Peyer's patch (tissue), 4 donors: ENCODE measurements around the gene BPHL.

ENCODE experiments used
- CTCF ChIP-seq, 6 experiments: fragments of 450-650 bp in 4 of 6; fragments of 200-600 bp in 2 of 6; sonication (generic) in 1 of 6; IDR thresholded peaks; one replicate each; pipeline ENCODE4 v1.5.1; 2017 to 2019; ENCODE audit warnings: antibody characterized with exemption in 6 of 6, mild to moderate bottlenecking in 3 of 6, moderate library complexity in 1 of 6
- POLR2A ChIP-seq, 2 donors: fragments of 450-650 bp; IDR thresholded peaks; one replicate each; pipeline ENCODE4 v1.5.1; 2017; ENCODE audit warnings: antibody characterized with exemption in 2 of 2, mild to moderate bottlenecking in 2 of 2, moderate library complexity in 2 of 2

- TF ChIP-seq CTCF (IDR thresholded peaks at IDR 0.05): no peak
- TF ChIP-seq POLR2A (IDR thresholded peaks at IDR 0.05): no peak
Observed at GRCh38 chr6:3138341-3138740, 19.8 kb downstream of the BPHL start.
